Large intestine (tissue), 3 donors: ENCODE measurements around the gene ACOX3. TPM values are rescaled to one million over a fixed set of nuclear protein-coding genes. Genes with fewer than 3 reads are reported as not detected.
A peak's percentile ranks its signal among the peaks of the same experiment; 100 is the strongest.
"Not testable (repeated sequence)": the region's sequence is repeated elsewhere in the genome, so short reads cannot be mapped to it uniquely, and the experiment has no call there.

Experiments
- DNase-seq, 2 donors: peaks; one replicate each; pipeline versions ENCODE4 v3.0.0 to v3.0.0-alpha.2; 2013
- H3K27ac ChIP-seq: one replicate; pipeline ENCODE4 v1.5.1; 2013; ENCODE audit warnings: low read length
- H3K27me3 ChIP-seq: 2 replicates; pipeline ENCODE4 v1.6.1; 2013; ENCODE audit warnings: low read length; ENCODE audit not compliant: control insufficient read depth, insufficient read depth
- H3K36me3 ChIP-seq: 2 replicates; pipeline ENCODE4 v1.6.1; 2013; ENCODE audit warnings: low read length; ENCODE audit not compliant: control insufficient read depth, insufficient read depth
- H3K4me1 ChIP-seq: one replicate; pipeline ENCODE4 v1.6.1; 2013; ENCODE audit warnings: low read length; ENCODE audit not compliant: control insufficient read depth, insufficient read depth
- H3K4me3 ChIP-seq: one replicate; pipeline ENCODE4 v1.5.1; 2013; ENCODE audit warnings: low read length
- H3K9me3 ChIP-seq: one replicate; pipeline ENCODE4 v1.6.1; 2013; ENCODE audit warnings: mild to moderate bottlenecking, low read depth, low read length, moderate library complexity; ENCODE audit not compliant: control insufficient read depth
- WGBS: methylation state at CpG from one replicate; pipeline ENCODE4 v1.1.5; 2013; ENCODE audit warnings: low lambda C conversion rate; ENCODE audit not compliant: insufficient coverage; 5-methylcytosine and 5-hydroxymethylcytosine counted together
- polyA plus RNA-seq: library from polyadenylated mRNA; unstranded; fragments of 120-200 nt; gene quantifications from one replicate; pipeline ENCODE4 v1.2.1, GENCODE V29; 2013

The ACOX3 gene
- polyA plus RNA-seq, 1 donor, result 19.7 TPM

DNA sequence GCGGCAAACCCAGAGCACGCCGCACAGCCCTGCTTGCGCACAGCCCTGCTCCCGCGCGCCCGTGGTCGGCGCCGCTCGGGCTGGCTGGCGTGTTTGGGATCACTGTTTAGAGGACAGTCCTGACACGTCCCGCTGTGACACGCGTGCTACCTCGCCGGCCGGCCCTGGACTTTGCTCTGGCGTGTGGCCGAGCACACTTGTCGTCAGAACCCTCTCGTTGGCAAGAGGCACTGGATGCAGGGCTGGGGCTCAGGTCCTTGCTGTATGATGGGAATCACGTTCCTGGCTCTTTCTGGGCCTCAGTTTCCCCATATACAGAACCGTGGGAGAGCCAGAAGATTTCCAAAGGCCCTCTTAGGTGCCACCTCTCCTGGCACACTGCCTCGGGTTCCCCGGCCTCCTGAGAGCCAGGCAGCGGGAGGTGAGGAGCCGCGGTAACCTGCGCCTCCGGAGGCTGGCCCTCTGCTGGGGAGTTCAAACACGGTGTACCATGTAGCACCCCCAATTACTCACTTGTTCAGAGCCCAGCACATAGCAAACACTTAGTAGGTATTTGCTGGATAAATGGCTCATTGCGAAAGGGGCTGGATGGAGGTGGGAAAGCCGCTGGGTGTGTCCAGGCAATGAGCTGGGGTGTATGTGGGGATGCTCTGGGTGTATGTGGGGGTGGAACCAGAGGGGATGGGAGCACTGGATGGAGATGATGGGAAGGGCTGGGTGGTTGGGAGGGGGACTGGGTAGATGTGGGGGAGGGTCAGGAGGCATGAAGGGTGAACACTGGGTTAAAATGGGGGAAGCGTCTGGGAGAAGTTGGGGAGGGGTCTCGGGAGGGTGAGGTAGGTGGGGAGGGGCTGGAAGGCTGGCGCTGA, 94.3 kb downstream of the ACOX3 start:
- no peaks in the 10 kb centered on the region for H3K36me3 ChIP-seq
- H3K4me1 ChIP-seq, result no peaks in the 10 kb centered on the region
- H3K27me3 ChIP-seq, result no peaks in the 10 kb centered on the region
- DNase-seq, result no peak
- WGBS, result 100% methylated on average over 1 of the region's 39 CpGs
- H3K27ac ChIP-seq, result no peak overlapping the region
- H3K4me3 ChIP-seq, result no peak overlapping the region
- H3K9me3 ChIP-seq, result no peaks in the 10 kb centered on the region

- WGBS, result no CpG with 5 or more reads among the region's 34 CpGs
Measured at GRCh38 chr4:8345053-8345945, 95.2 kb downstream of the ACOX3 start.

GRCh38 chr4:8344377-8344776, 96.1 kb downstream of the ACOX3 start:
- no peaks in the 10 kb centered on the region for H3K4me1 ChIP-seq
- DNase-seq, result no peak
- no peaks in the 10 kb centered on the region for H3K9me3 ChIP-seq
- no peak overlapping the region for H3K27ac ChIP-seq
- H3K36me3 ChIP-seq, result no peaks in the 10 kb centered on the region
- no peak overlapping the region for H3K4me3 ChIP-seq
- H3K27me3 ChIP-seq, result no peaks in the 10 kb centered on the region
- 92% methylated on average over 6 of the region's 14 CpGs for WGBS

More at GRCh38 chr4:8345053-8345945, 95.2 kb downstream of the ACOX3 start:
- Histone ChIP-seq H3K4me3 (no peak overlapping the region), H3K27ac (no peak overlapping the region), H3K9me3 (no peaks in the 10 kb centered on the region), H3K4me1 (no peaks in the 10 kb centered on the region), H3K36me3 (no peaks in the 10 kb centered on the region), H3K27me3 (no peaks in the 10 kb centered on the region)
- DNase-seq, result no peak

GRCh38 chr4:8343967-8344331, 96.6 kb downstream of the ACOX3 start:
- no peaks in the 10 kb centered on the region for H3K27me3 ChIP-seq
- no CpG with 5 or more reads among the region's 11 CpGs for WGBS
- DNase-seq, result no peak
- no peaks in the 10 kb centered on the region for H3K9me3 ChIP-seq
- H3K27ac ChIP-seq, result peak overlapping the region; percentile 29
- no peaks in the 10 kb centered on the region for H3K4me1 ChIP-seq
- no peaks in the 10 kb centered on the region for H3K36me3 ChIP-seq
- H3K4me3 ChIP-seq, result no peak overlapping the region

DNA sequence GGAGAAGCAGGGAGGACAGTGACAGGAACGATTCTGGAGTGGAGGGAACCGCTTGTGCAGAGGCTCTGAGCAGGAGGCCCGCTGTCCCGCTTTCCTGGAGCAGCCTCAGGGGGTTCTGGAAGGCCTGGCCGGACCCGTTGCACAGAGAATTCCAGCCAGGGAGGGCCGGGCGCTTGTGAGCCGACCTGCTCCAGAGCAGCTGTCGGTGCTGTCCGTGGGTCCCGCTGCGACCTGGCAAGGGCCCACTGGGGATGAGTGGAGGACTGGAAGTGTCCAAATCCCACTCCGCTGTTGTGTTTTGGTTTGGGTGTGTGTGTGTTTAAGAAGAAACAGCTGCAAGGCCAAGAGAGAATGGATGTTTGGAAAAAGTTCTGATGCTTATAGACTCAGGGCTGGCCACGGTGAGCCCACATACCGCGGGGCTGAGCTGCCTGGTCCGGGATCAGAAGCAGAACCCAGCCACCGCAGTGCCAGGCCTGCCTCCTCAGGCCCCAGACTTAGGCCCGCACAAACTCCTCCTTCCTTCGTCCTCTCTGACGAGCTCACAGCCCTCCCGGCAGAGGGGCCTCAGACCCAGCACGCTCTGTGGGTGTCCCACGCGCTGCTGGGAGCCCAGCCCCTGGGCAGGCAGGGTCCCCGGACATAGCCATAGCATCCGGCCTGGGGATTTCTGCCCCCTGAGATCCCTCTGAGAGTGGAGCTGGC, 97.1 kb downstream of the ACOX3 start:
- no peak for DNase-seq
- WGBS, result no CpG with 5 or more reads among the region's 28 CpGs
- H3K4me3 ChIP-seq, result no peak overlapping the region

DNA sequence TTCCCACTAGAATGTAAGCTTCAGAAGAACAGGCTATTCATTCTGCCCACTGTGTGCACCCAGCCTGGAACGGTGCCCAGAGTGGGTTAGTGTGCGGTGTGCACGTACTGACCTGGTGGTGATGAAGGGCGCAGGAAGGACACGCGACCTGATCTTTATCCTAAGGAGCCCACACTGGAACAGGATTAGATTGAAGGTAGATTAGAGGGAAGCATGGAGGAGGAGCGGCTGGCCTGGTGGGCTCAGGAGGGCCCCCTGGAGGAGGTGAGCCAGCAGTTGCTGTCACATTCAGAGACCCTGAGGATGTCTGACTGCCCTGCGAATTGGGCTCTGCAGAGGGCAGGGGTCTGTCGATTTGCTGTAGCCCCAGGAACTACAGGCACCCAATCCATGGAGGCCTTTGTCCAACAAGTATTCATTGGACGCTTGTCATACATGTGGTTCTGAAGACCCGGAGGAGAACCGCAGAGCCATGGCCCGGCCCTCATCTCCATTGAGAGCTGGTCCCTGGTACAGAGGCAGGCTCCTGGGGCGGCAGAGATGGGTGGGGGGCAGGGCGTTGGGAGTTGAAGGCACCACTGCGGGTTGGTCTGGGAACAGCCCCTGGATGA, 97.8 kb downstream of the ACOX3 start:
- no peaks in the 10 kb centered on the region for H3K27me3 ChIP-seq
- H3K36me3 ChIP-seq, result no peaks in the 10 kb centered on the region
- DNase-seq, result no peak
- H3K4me1 ChIP-seq, result no peaks in the 10 kb centered on the region
- peak overlapping the region; percentile 29 for H3K27ac ChIP-seq
- H3K4me3 ChIP-seq, result no peak overlapping the region
- 100% methylated on average over 1 of the region's 16 CpGs for WGBS
- no peaks in the 10 kb centered on the region for H3K9me3 ChIP-seq

More for the DNA sequence above, 97.1 kb downstream of the ACOX3 start:
- H3K27me3 ChIP-seq, result no peaks in the 10 kb centered on the region
- H3K4me1 ChIP-seq, result no peaks in the 10 kb centered on the region
- peak overlapping the region; percentile 29 for H3K27ac ChIP-seq
- no peaks in the 10 kb centered on the region for H3K9me3 ChIP-seq
- H3K36me3 ChIP-seq, result no peaks in the 10 kb centered on the region

DNA sequence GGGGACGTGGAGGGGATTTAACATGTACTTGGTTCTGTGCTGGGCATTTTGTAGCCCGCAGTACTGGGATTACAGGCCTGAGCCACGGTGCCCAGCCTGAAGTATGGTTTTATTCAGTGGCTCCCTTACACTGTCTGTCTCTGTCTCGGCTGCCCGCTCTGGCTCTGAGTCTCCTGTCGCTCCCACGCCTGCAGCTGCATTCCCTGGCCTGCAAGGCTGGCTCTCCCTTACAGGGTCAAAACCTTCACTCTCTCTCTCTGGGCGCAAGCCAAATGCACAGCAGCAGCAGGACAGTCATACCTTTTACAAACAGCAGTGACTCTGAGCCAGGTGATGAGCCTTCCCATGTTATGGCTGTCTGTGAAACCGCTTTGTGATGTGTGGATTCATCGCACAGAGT, 98.8 kb downstream of the ACOX3 start:
- Histone ChIP-seq H3K27me3 (no peaks in the 10 kb centered on the region), H3K4me1 (no peaks in the 10 kb centered on the region), H3K27ac (no peak overlapping the region), H3K9me3 (no peaks in the 10 kb centered on the region), H3K36me3 (no peaks in the 10 kb centered on the region), H3K4me3 (no peak overlapping the region)
- no peak for DNase-seq
- 100% methylated on average over 1 of the region's 10 CpGs for WGBS

DNA sequence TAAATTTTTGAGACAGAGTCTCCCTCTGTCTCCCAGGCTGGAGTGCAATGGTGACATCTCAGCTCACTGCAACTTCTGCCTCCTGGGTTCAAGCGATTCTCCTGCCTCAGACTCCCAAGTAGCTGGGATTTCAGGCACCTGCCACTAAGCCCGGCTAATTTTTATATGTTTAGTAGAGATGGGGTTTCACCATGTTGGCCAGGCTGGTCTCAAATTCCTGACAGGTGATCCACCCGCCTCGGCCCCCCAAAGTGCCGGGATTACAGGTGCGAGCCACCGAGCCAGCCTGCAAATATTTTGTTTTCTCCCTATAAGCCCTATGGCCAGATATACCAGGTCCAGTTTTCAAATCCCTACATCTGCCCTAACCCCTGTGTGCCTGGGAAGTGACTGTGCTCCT, 99.2 kb downstream of the ACOX3 start:
- not testable (repeated sequence) for H3K4me3 ChIP-seq, H3K36me3 ChIP-seq, DNase-seq, H3K27ac ChIP-seq, H3K27me3 ChIP-seq, H3K9me3 ChIP-seq, H3K4me1 ChIP-seq
- no CpG with 5 or more reads among the region's 7 CpGs for WGBS

- no peak overlapping the region for H3K4me3 ChIP-seq
- H3K4me1 ChIP-seq, result no peaks in the 10 kb centered on the region
- H3K27me3 ChIP-seq, result no peaks in the 10 kb centered on the region
- H3K36me3 ChIP-seq, result no peaks in the 10 kb centered on the region
- H3K27ac ChIP-seq, result no peak overlapping the region
- DNase-seq, result peak; percentile 48 to 55
- 83% methylated on average over 1 of the region's 8 CpGs for WGBS
- no peaks in the 10 kb centered on the region for H3K9me3 ChIP-seq
Measured at GRCh38 chr4:8340781-8341241, 99.7 kb downstream of the ACOX3 start.
